Measurements from ENCODE around the gene MRM3.

Gene MRM3

DNA sequence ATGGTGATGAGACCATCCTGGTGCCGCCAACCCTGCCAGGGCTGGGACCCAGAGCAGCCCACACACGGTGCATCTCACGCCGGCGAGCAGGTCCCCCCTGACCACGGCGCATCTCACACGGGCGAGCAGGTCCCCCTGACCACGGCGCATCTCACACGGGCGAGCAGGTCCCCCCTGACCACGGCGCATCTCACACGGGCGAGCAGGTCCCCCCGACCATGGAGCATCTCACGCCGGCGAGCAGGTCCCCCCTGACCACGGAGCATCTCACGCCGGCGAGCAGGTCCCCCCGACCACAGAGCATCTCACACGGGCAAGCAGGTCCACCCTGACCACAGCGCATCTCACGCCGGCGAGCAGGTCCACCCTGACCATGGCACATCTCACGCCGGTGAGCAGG is 59.2 kb downstream of the MRM3 start:
- no peak for TF ChIP-seq EZH2phosphoT487 (IDR thresholded peaks at IDR 0.05; ENCODE audit: low read depth)
- TF ChIP-seq, protein P1, sequence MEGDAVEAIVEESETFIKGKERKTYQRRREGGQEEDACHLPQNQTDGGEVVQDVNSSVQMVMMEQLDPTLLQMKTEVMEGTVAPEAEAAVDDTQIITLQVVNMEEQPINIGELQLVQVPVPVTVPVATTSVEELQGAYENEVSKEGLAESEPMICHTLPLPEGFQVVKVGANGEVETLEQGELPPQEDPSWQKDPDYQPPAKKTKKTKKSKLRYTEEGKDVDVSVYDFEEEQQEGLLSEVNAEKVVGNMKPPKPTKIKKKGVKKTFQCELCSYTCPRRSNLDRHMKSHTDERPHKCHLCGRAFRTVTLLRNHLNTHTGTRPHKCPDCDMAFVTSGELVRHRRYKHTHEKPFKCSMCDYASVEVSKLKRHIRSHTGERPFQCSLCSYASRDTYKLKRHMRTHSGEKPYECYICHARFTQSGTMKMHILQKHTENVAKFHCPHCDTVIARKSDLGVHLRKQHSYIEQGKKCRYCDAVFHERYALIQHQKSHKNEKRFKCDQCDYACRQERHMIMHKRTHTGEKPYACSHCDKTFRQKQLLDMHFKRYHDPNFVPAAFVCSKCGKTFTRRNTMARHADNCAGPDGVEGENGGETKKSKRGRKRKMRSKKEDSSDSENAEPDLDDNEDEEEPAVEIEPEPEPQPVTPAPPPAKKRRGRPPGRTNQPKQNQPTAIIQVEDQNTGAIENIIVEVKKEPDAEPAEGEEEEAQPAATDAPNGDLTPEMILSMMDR (IDR thresholded peaks at IDR 0.05; ENCODE audit: low read depth, low read length) = no peak
- Histone ChIP-seq H3K4me3 (ENCODE audit: low read length) (no peak overlapping the region), H3K4me1 (ENCODE audit: low read length) (no peaks in the 10 kb centered on the region), H3K9ac (ENCODE audit: low read length) (no peak overlapping the region), H3K36me3 (replicated peaks; ENCODE audit: low read depth, low read length) (no peaks in the 10 kb centered on the region), H3K27ac (ENCODE audit: low read length) (no peak overlapping the region), H4K20me1 (ENCODE audit: insufficient read depth, low read length) (no peaks in the 10 kb centered on the region), H3K4me2 (ENCODE audit: low read length) (no peak overlapping the region), H3K9me3 (ENCODE audit: insufficient read depth, low read length) (no peaks in the 10 kb centered on the region), H2AFZ (ENCODE audit: low read depth, low read length) (no peak overlapping the region), H3K79me2 (ENCODE audit: low read length) (no peaks in the 10 kb centered on the region), H3K27me3 (ENCODE audit: low read depth, low read length) (no peaks in the 10 kb centered on the region)
